Activated CD4-positive, alpha-beta T cell treated with anti-CD3 and anti-CD28 coated beads, Interleukin-2, amount 50 U/mL, for 48 hours (primary cell): ENCODE results near the gene ZFHX3.
A peak's percentile ranks its signal among the peaks of the same experiment; 100 is the strongest.

Experiments used
- DNase-seq, 2 experiments: peaks; one replicate each; pipeline ENCODE4 v3.0.0-alpha.2; 2020

Gene ZFHX3

DNA sequence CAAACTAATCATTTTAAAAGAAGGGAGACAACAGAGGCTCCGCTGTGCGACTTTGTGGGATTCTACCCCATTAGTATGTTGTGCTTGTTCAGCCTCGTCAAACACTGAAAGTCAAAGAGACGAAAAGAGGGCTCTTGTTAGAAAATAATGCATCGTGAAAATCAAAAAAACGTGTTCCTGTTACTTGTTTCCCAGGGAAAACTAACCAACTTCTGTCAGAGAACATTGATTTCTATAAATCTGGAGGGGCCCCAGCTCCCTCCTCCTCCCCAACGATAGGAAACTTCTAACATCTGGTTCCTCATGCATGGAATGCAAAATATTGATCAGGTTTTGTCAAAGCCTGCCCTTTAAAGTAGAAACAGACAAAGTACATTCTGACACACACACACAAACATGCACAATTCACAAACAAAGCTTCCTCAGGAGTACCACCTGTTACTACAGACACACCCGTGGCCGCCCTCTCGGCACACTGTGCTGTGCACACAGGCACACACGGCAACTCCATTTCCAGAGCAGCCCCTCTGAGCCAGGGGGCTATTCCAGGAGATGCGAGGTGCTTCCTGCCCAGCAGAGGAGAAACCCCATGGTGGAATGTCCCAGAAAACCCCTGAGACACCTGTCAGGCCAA, 151.3 kb downstream of the ZFHX3 start:
- DNase-seq: no peak

DNA sequence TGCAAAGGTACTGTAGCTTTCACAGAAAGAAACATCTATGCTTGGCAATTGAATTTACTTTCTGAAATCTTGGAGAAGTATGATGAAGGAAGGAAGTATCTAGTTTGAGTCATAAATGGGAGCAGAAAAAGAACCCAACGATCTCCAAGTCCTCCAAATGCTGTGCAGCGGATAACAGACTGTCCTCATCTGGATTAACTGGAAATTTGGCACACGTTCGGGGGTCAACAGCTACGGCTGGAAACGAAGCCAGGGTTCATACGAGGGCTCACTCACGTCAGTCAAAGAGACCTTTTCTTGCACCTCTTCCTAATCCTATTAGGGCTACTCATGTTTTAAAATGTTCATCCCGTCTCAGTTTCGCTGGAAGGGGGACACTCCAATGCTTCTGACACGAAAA, 152.0 kb downstream of the ZFHX3 start:
- DNase-seq: no peak

DNA sequence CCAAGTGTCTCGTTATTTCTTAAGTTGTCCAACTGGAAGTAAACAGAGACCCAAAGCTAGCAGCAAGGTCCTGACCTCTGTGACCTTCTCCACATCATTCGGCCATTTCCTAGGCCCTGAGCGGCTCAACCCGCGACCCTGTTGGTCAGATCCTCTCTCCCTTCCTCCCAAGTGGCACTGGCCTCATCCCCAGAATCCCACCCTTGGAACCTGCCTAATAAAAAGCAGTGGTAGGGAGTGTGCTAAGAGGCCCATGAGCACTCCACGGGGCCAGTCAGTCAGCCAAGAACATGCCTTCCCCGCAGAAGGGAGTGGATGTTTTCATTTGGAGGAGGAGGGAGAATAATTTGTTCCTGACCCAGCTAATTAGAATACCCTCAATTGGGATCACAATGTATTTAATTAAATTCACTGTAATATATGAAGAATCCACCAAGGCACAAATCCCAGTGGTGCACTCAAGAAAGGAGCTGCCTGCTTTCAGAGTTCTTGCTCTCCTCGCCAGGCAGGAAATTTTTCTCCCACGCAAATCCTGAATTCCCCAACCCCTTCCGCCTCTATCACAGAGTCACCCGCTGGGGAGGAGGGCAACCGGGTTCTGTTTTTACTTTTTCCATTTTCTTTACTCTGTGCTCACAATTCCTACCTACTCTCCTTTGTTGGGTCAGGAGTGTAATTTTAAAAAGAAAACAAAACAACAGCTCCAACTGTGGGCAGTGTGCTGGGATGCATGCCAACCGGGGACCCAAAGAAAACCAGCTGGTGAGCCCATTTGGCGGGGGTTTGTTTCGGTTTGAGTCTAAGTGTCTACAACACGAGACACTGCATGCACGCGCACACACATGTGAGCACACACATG, 153.4 kb downstream of the ZFHX3 start:
- no peak for DNase-seq

DNA sequence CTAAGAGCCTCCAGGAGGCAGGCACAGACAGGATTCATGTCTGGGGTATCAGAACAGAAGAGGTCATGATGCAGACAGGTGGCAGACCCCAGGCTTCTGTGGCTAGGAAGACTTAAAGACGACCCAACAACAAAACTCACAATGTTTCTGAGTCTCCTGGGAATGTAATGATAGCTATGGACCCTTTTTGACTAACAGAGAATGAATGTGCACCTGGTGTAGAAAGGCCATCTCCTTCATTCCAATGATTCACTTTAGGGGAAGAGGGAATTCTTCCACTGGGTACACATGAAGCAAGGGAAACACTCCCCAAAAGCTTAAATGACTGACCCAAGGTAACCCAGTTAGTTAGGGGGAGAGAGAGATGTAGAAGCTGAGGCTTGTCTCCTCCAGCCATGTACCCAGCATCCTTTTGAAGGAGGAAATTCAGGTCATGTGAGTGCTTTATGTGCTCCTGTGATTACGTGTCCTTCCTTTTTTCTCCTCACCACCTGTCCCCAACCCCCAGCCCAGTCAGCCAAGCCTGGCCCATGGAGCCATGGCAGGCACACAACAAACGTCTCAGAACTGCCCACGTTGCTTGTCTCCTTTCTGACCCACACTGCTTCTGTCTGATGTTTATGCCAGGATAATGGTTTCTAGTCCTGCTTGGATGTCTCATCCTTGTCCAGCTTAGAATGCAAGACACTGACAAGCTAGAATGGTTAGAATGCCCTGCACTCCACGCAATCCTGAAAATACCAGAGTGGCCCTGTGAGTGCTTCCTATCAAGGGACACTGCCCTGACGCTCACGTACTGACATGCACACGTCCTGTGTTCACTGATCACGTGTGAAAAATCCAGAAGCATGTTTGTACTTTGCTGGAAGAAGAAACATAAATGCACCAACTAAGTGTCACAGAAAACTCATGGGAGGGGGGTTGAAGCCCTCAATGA, 156.4 kb downstream of the ZFHX3 start:
- DNase-seq: no peak

DNA sequence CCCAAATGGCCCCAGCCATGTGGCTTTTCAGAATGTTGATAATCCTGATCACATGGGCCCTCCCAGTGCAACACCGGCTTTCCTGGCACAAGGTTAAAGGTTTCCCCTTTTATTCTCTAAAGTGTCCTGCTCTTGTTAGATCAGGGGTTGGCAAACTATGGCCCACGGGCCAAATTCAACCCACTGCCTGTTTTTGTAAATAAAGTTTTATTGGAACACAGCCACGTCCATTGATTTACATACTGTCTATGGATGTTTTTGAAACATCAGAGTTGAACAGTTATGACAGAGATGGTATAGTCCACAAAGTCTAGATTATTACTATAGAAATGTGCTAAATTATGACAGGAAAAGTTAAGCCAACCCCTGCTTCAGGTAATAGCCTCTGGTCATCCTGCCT, 157.3 kb downstream of the ZFHX3 start:
- no peak for DNase-seq

GRCh38 chr16:72889616-72890582, 158.0 kb downstream of the ZFHX3 start:
- no peak for DNase-seq

- no peak for DNase-seq
Measured at GRCh38 chr16:72887537-72887936, 160.4 kb downstream of the ZFHX3 start.

DNA sequence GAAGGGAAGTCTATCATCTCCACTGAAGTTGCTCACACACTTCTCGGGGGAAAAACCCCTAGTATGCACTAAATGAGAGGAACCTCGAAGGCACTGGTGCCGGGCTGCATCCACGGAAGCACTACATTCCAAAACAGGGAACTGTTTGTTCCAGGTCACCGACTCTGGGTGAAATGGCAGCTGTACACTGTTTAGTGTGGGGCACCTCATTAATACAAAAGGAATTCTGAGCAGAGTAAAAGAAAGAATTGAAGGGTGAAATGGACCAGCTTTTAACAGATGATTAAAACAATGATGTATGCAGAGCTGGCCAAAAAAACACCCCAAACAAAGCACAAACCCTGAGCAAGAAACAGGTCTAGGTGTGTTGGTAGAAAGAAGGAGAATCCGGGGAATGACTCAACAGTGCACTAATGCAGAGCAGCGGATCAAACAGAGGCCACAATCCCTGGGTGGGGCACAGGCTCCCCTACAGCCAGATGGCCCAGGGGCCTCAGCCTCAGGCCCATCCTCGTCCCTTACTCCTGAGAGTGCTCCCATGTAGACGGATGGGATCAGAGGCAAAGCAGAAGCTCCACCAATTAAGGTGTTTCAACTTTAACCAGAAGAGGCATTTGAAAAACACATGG, 161.5 kb downstream of the ZFHX3 start:
- no peak for DNase-seq

- no peak for DNase-seq
Measured at GRCh38 chr16:72884573-72884972, 163.4 kb downstream of the ZFHX3 start.

- DNase-seq: no peak
Measured at GRCh38 chr16:72884037-72884436, 163.9 kb downstream of the ZFHX3 start.

DNA sequence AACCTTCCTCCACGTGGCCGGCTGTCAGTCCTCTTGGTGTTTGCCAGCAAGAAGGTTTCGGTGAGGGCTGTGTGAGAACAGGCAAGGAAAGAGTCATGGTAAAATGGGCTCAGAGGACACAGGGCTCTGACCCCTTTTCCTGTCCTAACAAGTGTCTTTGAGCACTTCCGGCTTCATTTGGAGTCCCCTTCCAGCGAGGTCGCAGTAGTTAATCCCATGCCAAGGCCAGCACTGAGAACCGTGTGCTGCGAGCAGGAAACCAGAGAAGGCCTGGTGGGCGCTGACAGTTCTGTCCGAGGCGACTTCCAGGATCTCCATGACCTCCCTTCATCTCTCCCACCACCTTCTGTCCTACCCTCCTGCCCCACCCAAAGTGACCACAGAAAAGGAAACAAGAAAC, 168.1 kb downstream of the ZFHX3 start:
- DNase-seq: no peak

DNA sequence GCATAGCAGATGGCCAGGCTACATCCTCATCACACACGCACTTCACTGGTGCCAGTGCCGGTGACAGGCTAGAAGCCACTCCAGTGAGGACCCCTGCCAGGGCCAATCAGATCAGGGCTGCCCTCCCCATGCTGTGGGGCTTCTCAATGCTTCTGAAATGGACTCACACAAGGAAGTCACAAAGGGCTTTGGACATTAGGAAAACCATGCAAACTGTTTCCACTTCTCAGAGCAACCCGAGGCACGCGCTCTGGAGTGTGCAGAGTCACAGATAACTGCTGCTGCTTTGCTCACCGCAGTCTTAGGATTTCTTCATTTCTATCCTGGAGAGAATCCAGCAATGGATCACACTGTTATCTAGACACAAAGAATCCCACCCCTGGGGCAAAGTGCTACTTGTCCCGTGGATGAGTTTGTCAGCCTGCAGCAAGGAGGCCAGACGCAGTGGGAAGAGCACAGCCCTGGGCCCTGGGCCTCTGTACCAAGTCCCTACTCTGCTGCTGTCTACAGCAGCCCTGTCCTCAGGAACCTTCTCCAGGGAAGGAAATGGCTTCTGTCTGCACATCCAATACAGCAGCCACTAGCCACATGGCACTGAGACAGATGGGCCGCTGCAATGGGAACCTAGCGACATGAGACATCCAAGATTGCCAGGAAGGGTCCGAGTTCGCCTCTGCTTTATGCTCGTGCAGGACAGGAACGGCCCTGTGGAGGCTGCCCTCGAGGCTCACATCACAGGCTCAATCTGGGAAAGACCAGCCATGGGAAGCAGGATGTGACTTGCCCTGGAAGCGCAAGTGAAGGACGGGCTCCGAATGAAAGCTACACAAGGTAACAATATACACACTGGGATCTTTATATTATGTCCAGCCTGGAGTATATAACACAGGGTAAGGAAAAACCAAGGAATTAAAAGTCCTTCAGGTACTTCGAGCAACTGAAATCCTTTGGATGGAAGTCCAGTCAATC, 169.3 kb downstream of the ZFHX3 start:
- DNase-seq: no peak

DNA sequence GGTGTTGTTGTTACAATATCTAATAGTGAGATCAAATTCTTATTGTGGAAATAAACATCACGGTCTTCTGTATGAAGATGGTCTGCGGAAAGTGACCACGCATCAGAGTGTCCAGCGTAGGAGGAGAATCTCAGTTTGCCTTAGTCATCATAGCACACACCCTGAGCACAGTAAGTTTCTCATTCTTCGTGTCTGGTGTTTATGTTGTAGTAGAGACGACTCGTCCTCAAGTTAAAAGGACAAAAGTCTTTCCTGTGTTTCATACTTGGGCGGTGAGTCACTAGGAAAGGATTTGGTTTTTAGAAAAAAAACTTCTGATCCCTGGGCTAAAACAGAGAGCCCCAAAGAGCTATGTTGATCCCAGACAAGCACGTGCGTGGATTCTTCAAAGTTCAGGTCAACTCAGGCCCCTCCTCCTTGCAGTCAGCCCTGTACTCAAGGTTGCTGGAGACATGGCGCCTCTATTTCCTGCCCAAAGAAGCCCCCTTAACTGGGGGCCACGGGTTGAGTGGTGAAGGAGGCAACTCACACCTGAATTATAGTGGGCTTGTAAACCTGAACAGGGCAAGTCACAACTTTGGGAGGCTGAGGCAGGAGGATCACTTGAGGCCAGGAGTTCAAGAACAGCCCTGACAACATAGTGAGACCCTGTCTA, 170.4 kb downstream of the ZFHX3 start:
- DNase-seq: no peak

GRCh38 chr16:72876981-72877373, 171.0 kb downstream of the ZFHX3 start:
- no peak for DNase-seq

- peak; percentile 2 to 8 for DNase-seq
Measured at GRCh38 chr16:72876221-72876620, 171.7 kb downstream of the ZFHX3 start.

- DNase-seq: no peak
Measured at GRCh38 chr16:72875291-72876031, 172.5 kb downstream of the ZFHX3 start.

GRCh38 chr16:72873853-72874252, 174.1 kb downstream of the ZFHX3 start:
- DNase-seq: no peak

GRCh38 chr16:72873044-72873443, 174.9 kb downstream of the ZFHX3 start:
- DNase-seq: no peak

GRCh38 chr16:72865835-72866234, 182.1 kb downstream of the ZFHX3 start:
- no peak for DNase-seq
